K562 (cell line): Measurements from ENCODE around the gene CDR2L. TPM values are rescaled to one million over a fixed set of nuclear protein-coding genes. Genes with fewer than 3 reads are reported as not detected.

Experiments used
- ATAC-seq: fragments of 200-7000 bp; cut with Tn5 transposase; 3 replicates; pipeline ENCODE4 v1.9.1; 2020; ENCODE audit warnings: moderate library complexity
- BruUV-seq: library from RNA; stranded (reverse); fragments of 400-500 nt; replicated peaks from 2 replicates; lab custom pipeline; 2021; lab: Mats Ljungman, UMichigan
- CTCF ChIA-PET: fragments of 300-600 bp; formaldehyde crosslinking; extraction: SDS; loops from one replicate; lab custom pipeline; 2021; ENCODE audit warnings: low intra/inter-chr PET ratio; lab: Yijun Ruan, JAX
- POLR2A ChIA-PET: fragments of 300-600, 350-650 bp; sonication (Branson Sonifier 250); formaldehyde crosslinking; extraction: SDS; loops from one replicate; lab custom pipeline; 2021; ENCODE audit warnings: antibody characterized with exemption, inconsistent platforms; lab: Yijun Ruan, JAX
- DNase-seq, 4 experiments: peaks; one replicate each; pipeline versions ENCODE4 v3.0.0 to v3.0.0-alpha.2; 2011 to 2018; ENCODE audit warnings: low spot score in 3 of 4, mixed read lengths in 3 of 4; ENCODE audit errors: extremely low read depth in 1 of 4
- FAIRE-seq: peaks from 2 replicates; lab custom pipeline; 2011; peaks lifted over from hg19 to GRCh38; lab: Jason Lieb, UNC
- H2AFZ ChIP-seq: 2 replicates; pipeline ENCODE4 v1.6.0; 2011; ENCODE audit warnings: low read depth, low read length, control low read depth, inconsistent platforms
- H3K27ac ChIP-seq: fragments of 200-600 bp; 3 replicates; pipeline ENCODE4 v1.8.0; 2011; ENCODE audit warnings: low read depth, mild to moderate bottlenecking, control low read depth, inconsistent platforms, low read length, moderate library complexity, mixed read lengths; ENCODE audit errors: extremely low read depth
- H3K27me3 ChIP-seq, 2 experiments: fragments of 300-600 bp in 1 of 2; 2 replicates in 1 of 2; 3 replicates in 1 of 2; pipeline versions ENCODE4 v1.6.0 to v1.8.0; 2011; ENCODE audit warnings: inconsistent platforms in 2 of 2, low read length in 2 of 2, mild to moderate bottlenecking in 1 of 2, mixed read lengths in 1 of 2, moderate library complexity in 1 of 2; ENCODE audit not compliant: control insufficient read depth in 2 of 2, insufficient read depth in 2 of 2
- H3K36me3 ChIP-seq: fragments of 300-600 bp; 3 replicates; pipeline ENCODE4 v1.8.0; 2011; ENCODE audit warnings: mild to moderate bottlenecking, low read length, inconsistent platforms; ENCODE audit not compliant: control insufficient read depth, insufficient read depth
- H3K4me1 ChIP-seq, 2 experiments: fragments of 200-600 bp in 1 of 2; replicated peaks in 1 of 2; 2 replicates in 1 of 2; 3 replicates in 1 of 2; pipeline versions ENCODE4 v1.5.1 to v1.8.0; 2011; ENCODE audit warnings: inconsistent platforms in 2 of 2, low read length in 2 of 2, mild to moderate bottlenecking in 1 of 2, mixed read lengths in 1 of 2, moderate library complexity in 1 of 2; ENCODE audit not compliant: control insufficient read depth in 2 of 2, insufficient read depth in 2 of 2
- H3K4me2 ChIP-seq: 2 replicates; pipeline ENCODE4 v1.6.1; 2011; ENCODE audit warnings: low read length, control low read depth, inconsistent platforms, mixed read lengths; ENCODE audit not compliant: insufficient read depth
- H3K4me3 ChIP-seq: fragments of 200-600 bp; sonication (generic), shearing (Covaris generic); 2 replicates; pipeline ENCODE4 v1.5.1; 2016; ENCODE audit warnings: control low read depth, inconsistent platforms
- H3K79me2 ChIP-seq: fragments of 200-600 bp; 3 replicates; pipeline ENCODE4 v1.8.0; 2011; ENCODE audit warnings: low read length, inconsistent platforms; ENCODE audit not compliant: control insufficient read depth, insufficient read depth
- H3K9ac ChIP-seq, 2 experiments: 2 replicates each; pipeline versions ENCODE4 v1.6.0 to v1.6.1; 2011; ENCODE audit warnings: low read depth in 2 of 2, low read length in 2 of 2, control low read depth in 1 of 2, inconsistent platforms in 1 of 2, mild to moderate bottlenecking in 1 of 2, mixed read lengths in 1 of 2; ENCODE audit not compliant: insufficient read depth in 1 of 2
- H3K9me1 ChIP-seq: one replicate; pipeline ENCODE4 v1.6.0; 2011; ENCODE audit warnings: inconsistent platforms, mild to moderate bottlenecking, low read length, moderate library complexity; ENCODE audit not compliant: control insufficient read depth, insufficient read depth
- H3K9me3 ChIP-seq: replicated peaks from 2 replicates; pipeline ENCODE4 v1.5.1; 2011; ENCODE audit warnings: low read depth, low read length, inconsistent platforms; ENCODE audit not compliant: control insufficient read depth, insufficient read depth
- H4K20me1 ChIP-seq: replicated peaks from 2 replicates; pipeline ENCODE4 v1.6.1; 2011; ENCODE audit warnings: low read length, inconsistent platforms, mixed read lengths; ENCODE audit not compliant: control insufficient read depth, insufficient read depth
- CAMTA2 ChIP-seq: fragments of 250-450 bp; sonication (Bioruptor Pico); conservative IDR thresholded peaks from 2 replicates; pipeline ENCODE4 v1.5.1; 2022
- ELK3 ChIP-seq: fragments of 450-650 bp; formaldehyde crosslinking; IDR thresholded peaks from 2 replicates; pipeline ENCODE4 v1.4.0; 2020; ENCODE audit warnings: mild to moderate bottlenecking
- ETV5 ChIP-seq: sonication (generic); formaldehyde crosslinking; IDR thresholded peaks from 2 replicates; pipeline ENCODE4 v1.4.0; 2020; ENCODE audit warnings: low read depth, mild to moderate bottlenecking, missing genetic modification reagents
- EZH2 ChIP-seq: IDR thresholded peaks from 2 replicates; pipeline ENCODE4 v1.6.1; 2012; ENCODE audit warnings: low read depth, mild to moderate bottlenecking, inconsistent platforms, low read length, borderline replicate concordance
- GTF2A2 ChIP-seq: IDR thresholded peaks from 2 replicates; pipeline ENCODE4 v1.6.1; 2016; ENCODE audit warnings: mild to moderate bottlenecking, missing genetic modification characterization, missing compliant biosample characterization
- HES1 ChIP-seq: fragments of 450-650 bp; IDR thresholded peaks from 2 replicates; pipeline ENCODE4 v1.6.1; 2016; ENCODE audit warnings: low read depth, mild to moderate bottlenecking, moderate library complexity
- HEY1 ChIP-seq: fragments of 250-450 bp; sonication (Bioruptor Pico); IDR thresholded peaks from 2 replicates; pipeline ENCODE4 v1.5.0; 2020; ENCODE audit warnings: mild to moderate bottlenecking, moderate library complexity, borderline replicate concordance
- HMG20B ChIP-seq: fragments of 250-450 bp; sonication (Bioruptor Pico); IDR thresholded peaks from 2 replicates; pipeline ENCODE4 v1.5.0; 2021; ENCODE audit warnings: mild to moderate bottlenecking
- KLF1 ChIP-seq: fragments of 450-650 bp; IDR thresholded peaks from 2 replicates; pipeline ENCODE4 v1.6.1; 2016; ENCODE audit warnings: missing genetic modification characterization, missing compliant biosample characterization
- MAFK ChIP-seq: IDR thresholded peaks from 2 replicates; pipeline ENCODE4 v1.6.1; 2011; ENCODE audit warnings: low read length, improper control_type of control experiment
- SRSF1 ChIP-seq: fragments of 200-400 bp; formaldehyde crosslinking; IDR thresholded peaks from 2 replicates; pipeline ENCODE4 v1.6.1; 2017; ENCODE audit warnings: mild to moderate bottlenecking, low read depth, low read length, moderate library complexity
- TAF7 ChIP-seq: fragments of 450-650 bp; IDR thresholded peaks from 2 replicates; pipeline ENCODE4 v1.6.1; 2016; ENCODE audit warnings: missing genetic modification characterization, missing compliant biosample characterization
- ZKSCAN3 ChIP-seq: fragments of 250-450 bp; sonication (Bioruptor Pico); IDR thresholded peaks from 2 replicates; pipeline ENCODE4 v1.4.0; 2020
- ZNF143 ChIP-seq: sonication (generic); formaldehyde crosslinking; IDR thresholded peaks from 2 replicates; pipeline ENCODE4 v1.9.0; 2022; ENCODE audit warnings: mild to moderate bottlenecking, missing genetic modification reagents
- ZNF24 ChIP-seq: fragments of 450-650 bp; IDR thresholded peaks from 2 replicates; pipeline ENCODE4 v1.6.1; 2016
- WGBS: fragments of 100-300 bp; shearing (Covaris generic); methylation state at CpG from one replicate; pipeline ENCODE4 v1.1.6; 2016; ENCODE audit warnings: low coverage, mixed read lengths; ENCODE audit not compliant: insufficient coverage; ENCODE audit errors: missing lambda C conversion rate; 5-methylcytosine and 5-hydroxymethylcytosine counted together
- in situ Hi-C: fragments of 300-500 bp; cut with MboI; formaldehyde crosslinking; loops from 4 replicates; pipeline ENCODE4 v1.15.0; 2018; ENCODE audit warnings: inconsistent platforms, mixed read lengths
- intact Hi-C: fragments of 100-400 bp; cut with micrococcal nuclease; formaldehyde crosslinking; loops from 2 replicates; pipeline ENCODE4 v1.14.2; 2022
- polyA plus RNA-seq, 8 experiments: library from polyadenylated mRNA; depleted of rRNA in 4 of 8; stranded (reverse) in 5 of 8; unstranded in 3 of 8; fragments of >200 nt; fragmentation: Nextera tagmentation in 2 of 8; fragmentation: Illumina TruSeq in 1 of 8; extraction: Ambion mirVana in 2 of 8; extraction: Trizol in 1 of 8; gene quantifications; 2 replicates each; pipeline versions ENCODE4 v1.2.1 to v1.2.3, GENCODE V29; 2011 to 2014; ENCODE audit warnings: inconsistent platforms in 1 of 8, missing spikeins in 1 of 8
- total RNA-seq, 7 experiments: library from RNA; depleted of rRNA in 6 of 7; stranded (reverse); fragments of >200 nt in 6 of 7; fragmentation: Illumina TruSeq in 2 of 7; extraction: Trizol in 2 of 7; gene quantifications; 2 replicates each; pipeline versions ENCODE4 v1.2.1 to v1.2.3, GENCODE V29; 2011 to 2021; ENCODE audit warnings: low replicate concordance in 1 of 7

Gene CDR2L
- total and polyA plus RNA-seq, 9 of the 15 experiments (the other 6 are each of a cell fraction or from before 2014, with no cell fraction given) = 2.7 to 16.0 (median 7.3) TPM

- Histone ChIP-seq H3K4me1 (peaks cover 6 to 12% of the 10 kb centered on the region in 2 experiments; a peak in 3 of 5 replicates), H3K27me3 (no peaks in the 10 kb centered on the region), H3K9ac (no peak overlapping the region), H3K27ac (no peak overlapping the region), H3K36me3 (peaks cover 56% of the 10 kb centered on the region; the same call in 2 of the 3 replicates), H4K20me1 (no peaks in the 10 kb centered on the region), H3K9me3 (peaks cover 4% of the 10 kb centered on the region; the same call in 1 of the 2 replicates), H3K9me1 (peaks cover 4% of the 10 kb centered on the region)
- no peak for ATAC-seq
- ChIA-PET CTCF (no interaction called here), POLR2A (interaction anchor here (0.6 to 1.0 kb wide), 3 partner anchors 10 to 57 kb away, joined by 3 read pairs; no protein-coding TSS in a partner anchor)
- TSS peak; percentile 47 for BruUV-seq
- in situ Hi-C loops (no loop called here), intact Hi-C loops (no loop called here)
- no peak for DNase-seq
- TF ChIP-seq ZNF24 = no peak
- TF ChIP-seq ETV5 (CRISPR knock-in tag) = no peak
- TF ChIP-seq HEY1 (CRISPR knock-in tag) = no peak
- no peak for TF ChIP-seq EZH2
- TF ChIP-seq ZKSCAN3 = no peak
- no peak for TF ChIP-seq TAF7 (tag)
- no peak for TF ChIP-seq HES1
- TF ChIP-seq SRSF1 = no peak
- no peak for TF ChIP-seq MAFK
- TF ChIP-seq ZNF143 (CRISPR knock-in tag) = no peak
- TF ChIP-seq GTF2A2 (tag) = no peak
- no peak for TF ChIP-seq ELK3 (CRISPR knock-in tag)
- TF ChIP-seq CAMTA2 (CRISPR knock-in tag) = no peak
- no peak for TF ChIP-seq KLF1 (tag)
- no peak for TF ChIP-seq HMG20B
- TF ChIP-seq, all 486 proteins: peak for 0
- H3K4me3 ChIP-seq = no peak overlapping the region
- peaks cover 19% of the 10 kb centered on the region for H3K79me2 ChIP-seq
- no peak for FAIRE-seq
- no peak overlapping the region for H3K4me2 ChIP-seq
- WGBS = 92% methylated on average over 19 of the region's 19 CpGs
- no peak overlapping the region for H2AFZ ChIP-seq
Measured at GRCh38 chr17:75020331-75021110, 33.1 kb downstream of the CDR2L start.
